K562 (cell line): ENCODE data around the gene C1QA. TPM values are rescaled to one million over a fixed set of nuclear protein-coding genes. Genes with fewer than 3 reads are reported as not detected.

Experiments
- CEBPB ChIP-seq: fragments of 450-650 bp; IDR thresholded peaks from 2 replicates; pipeline ENCODE4 v1.6.1; 2016; ENCODE audit warnings: missing genetic modification characterization, missing compliant biosample characterization
- CEBPG ChIP-seq, 3 experiments: fragments of 200-800 bp in 1 of 3; sonication (Bioruptor generic) in 1 of 3; sonication (generic) in 1 of 3; formaldehyde crosslinking in 1 of 3; IDR thresholded peaks in 2 of 3; conservative IDR thresholded peaks in 1 of 3; 2 replicates each; pipeline versions ENCODE4 v1.6.1 to v1.8.0; 2016 to 2022; ENCODE audit warnings: missing compliant biosample characterization in 2 of 3, missing genetic modification characterization in 2 of 3, mild to moderate bottlenecking in 1 of 3, missing genetic modification reagents in 1 of 3
- CTBP1 ChIP-seq: fragments of 450-650 bp; IDR thresholded peaks from 2 replicates; pipeline ENCODE4 v1.6.1; 2016; ENCODE audit warnings: borderline replicate concordance
- CXXC5 ChIP-seq: fragments of 250-450 bp; sonication (Bioruptor Pico); IDR thresholded peaks from 2 replicates; pipeline ENCODE4 v1.8.0; 2022; ENCODE audit warnings: inconsistent platforms, mild to moderate bottlenecking, moderate library complexity
- DMBX1 ChIP-seq: fragments of 250-450 bp; sonication (Bioruptor Pico); IDR thresholded peaks from 2 replicates; pipeline ENCODE4 v1.8.0; 2022; ENCODE audit warnings: inconsistent platforms, mild to moderate bottlenecking, moderate library complexity, borderline replicate concordance
- EHMT2 ChIP-seq: fragments of 450-650 bp; IDR thresholded peaks from 2 replicates; pipeline ENCODE4 v1.6.1; 2018; ENCODE audit warnings: antibody characterized with exemption
- FOXP1 ChIP-seq: sonication (generic); formaldehyde crosslinking; IDR thresholded peaks from 2 replicates; pipeline ENCODE4 v1.8.0; 2022; ENCODE audit warnings: mild to moderate bottlenecking, missing genetic modification reagents
- HCFC1 ChIP-seq: IDR thresholded peaks from 2 replicates; pipeline ENCODE4 v1.6.1; 2012; ENCODE audit warnings: low read depth, low read length, improper control_type of control experiment
- HDAC8 ChIP-seq: fragments of 450-650 bp; IDR thresholded peaks from 2 replicates; pipeline ENCODE4 v1.6.1; 2016; ENCODE audit warnings: mild to moderate bottlenecking, missing genetic modification characterization, moderate library complexity, missing compliant biosample characterization
- HNRNPL ChIP-seq: fragments of 200-400 bp; formaldehyde crosslinking; IDR thresholded peaks from 2 replicates; pipeline ENCODE4 v1.6.1; 2017; ENCODE audit warnings: low read depth, mild to moderate bottlenecking, low read length
- MCM5 ChIP-seq: fragments of 450-650 bp; IDR thresholded peaks from 2 replicates; pipeline ENCODE4 v1.6.1; 2016; ENCODE audit warnings: low read depth
- RCOR1 ChIP-seq, 2 experiments: IDR thresholded peaks; 2 replicates each; pipeline ENCODE4 v1.6.1; 2012; ENCODE audit warnings: low read depth in 2 of 2, low read length in 2 of 2, borderline replicate concordance in 1 of 2, improper control_type of control experiment in 1 of 2
- SMAD3 ChIP-seq: fragments of 450-650 bp; formaldehyde crosslinking; conservative IDR thresholded peaks from 2 replicates; pipeline ENCODE4 v1.4.0; 2020; ENCODE audit warnings: mild to moderate bottlenecking
- TGIF2 ChIP-seq: sonication (generic); formaldehyde crosslinking; IDR thresholded peaks from 2 replicates; pipeline ENCODE4 v1.8.1; 2022; ENCODE audit warnings: mild to moderate bottlenecking, missing genetic modification reagents, moderate library complexity
- YY1 ChIP-seq, 3 experiments: IDR thresholded peaks; 2 replicates each; pipeline ENCODE4 v1.6.1; 2011; ENCODE audit warnings: low read length in 2 of 3, mild to moderate bottlenecking in 2 of 3, moderate library complexity in 2 of 3, borderline replicate concordance in 1 of 3, control low read depth in 1 of 3, low read depth in 1 of 3; ENCODE audit not compliant: insufficient read depth in 3 of 3, insufficient replicate concordance in 2 of 3, control insufficient read depth in 1 of 3, insufficient read length in 1 of 3; ENCODE audit errors: extremely low read depth in 1 of 3
- ZNF197 ChIP-seq: fragments of 200-800 bp; sonication (Bioruptor generic); IDR thresholded peaks from 2 replicates; pipeline ENCODE4 v1.6.1; 2016; ENCODE audit warnings: low read depth, missing genetic modification characterization, missing compliant biosample characterization
- ZNF311 ChIP-seq: fragments of 250-450 bp; sonication (Bioruptor Pico); IDR thresholded peaks from 2 replicates; pipeline ENCODE4 v1.4.0; 2020; ENCODE audit warnings: mild to moderate bottlenecking, moderate library complexity
- ZNF583 ChIP-seq: fragments of 250-450 bp; sonication (Bioruptor Pico); IDR thresholded peaks from 2 replicates; pipeline ENCODE4 v1.4.0; 2020
- polyA plus RNA-seq, 8 experiments: library from polyadenylated mRNA; depleted of rRNA in 4 of 8; stranded (reverse) in 5 of 8; unstranded in 3 of 8; fragments of >200 nt; fragmentation: Nextera tagmentation in 2 of 8; fragmentation: Illumina TruSeq in 1 of 8; extraction: Ambion mirVana in 2 of 8; extraction: Trizol in 1 of 8; gene quantifications; 2 replicates each; pipeline versions ENCODE4 v1.2.1 to v1.2.3, GENCODE V29; 2011 to 2014; ENCODE audit warnings: inconsistent platforms in 1 of 8, missing spikeins in 1 of 8
- total RNA-seq, 7 experiments: library from RNA; depleted of rRNA in 6 of 7; stranded (reverse); fragments of >200 nt in 6 of 7; fragmentation: Illumina TruSeq in 2 of 7; extraction: Trizol in 2 of 7; gene quantifications; 2 replicates each; pipeline versions ENCODE4 v1.2.1 to v1.2.3, GENCODE V29; 2011 to 2021; ENCODE audit warnings: low replicate concordance in 1 of 7
- TF ChIP-seq, protein P1 (sequence below), 2 experiments: fragments of 450-650 bp; IDR thresholded peaks; 2 replicates each; pipeline ENCODE4 v1.6.1; 2018; ENCODE audit warnings: mild to moderate bottlenecking in 2 of 2, low read depth in 1 of 2; ENCODE audit not compliant: partially characterized antibody in 2 of 2
- TF ChIP-seq, protein P2 (sequence below): fragments of 200-800 bp; sonication (Bioruptor generic); IDR thresholded peaks from 2 replicates; pipeline ENCODE4 v1.6.1; 2017; ENCODE audit warnings: missing genetic modification characterization, missing compliant biosample characterization

Gene C1QA
- total and polyA plus RNA-seq, 9 of the 15 experiments (the other 6 are each of a cell fraction or from before 2014, with no cell fraction given), result 0.71 TPM; not detected in 8

DNA sequence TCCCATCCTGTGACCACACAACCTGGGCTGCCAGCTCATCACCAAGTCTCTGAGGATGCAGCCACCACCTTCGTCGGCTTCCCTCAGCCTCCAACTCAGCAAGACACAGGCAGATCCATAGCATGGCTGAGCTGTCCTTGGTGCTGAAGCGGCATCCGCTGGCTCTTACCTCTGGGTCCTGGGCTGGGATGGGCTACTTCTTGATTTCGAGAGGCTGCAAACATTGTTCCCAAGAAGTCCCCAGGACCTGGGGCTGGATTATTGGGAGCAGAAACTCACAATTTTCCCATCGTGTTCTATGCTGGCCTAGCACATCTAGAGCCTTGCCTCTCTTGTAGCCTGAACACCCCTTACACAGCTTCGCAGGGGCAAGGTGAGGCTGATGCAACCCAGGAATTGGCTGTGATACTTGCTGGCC is 24.9 kb upstream of the C1QA start (continued):
- TF ChIP-seq, protein P1, sequence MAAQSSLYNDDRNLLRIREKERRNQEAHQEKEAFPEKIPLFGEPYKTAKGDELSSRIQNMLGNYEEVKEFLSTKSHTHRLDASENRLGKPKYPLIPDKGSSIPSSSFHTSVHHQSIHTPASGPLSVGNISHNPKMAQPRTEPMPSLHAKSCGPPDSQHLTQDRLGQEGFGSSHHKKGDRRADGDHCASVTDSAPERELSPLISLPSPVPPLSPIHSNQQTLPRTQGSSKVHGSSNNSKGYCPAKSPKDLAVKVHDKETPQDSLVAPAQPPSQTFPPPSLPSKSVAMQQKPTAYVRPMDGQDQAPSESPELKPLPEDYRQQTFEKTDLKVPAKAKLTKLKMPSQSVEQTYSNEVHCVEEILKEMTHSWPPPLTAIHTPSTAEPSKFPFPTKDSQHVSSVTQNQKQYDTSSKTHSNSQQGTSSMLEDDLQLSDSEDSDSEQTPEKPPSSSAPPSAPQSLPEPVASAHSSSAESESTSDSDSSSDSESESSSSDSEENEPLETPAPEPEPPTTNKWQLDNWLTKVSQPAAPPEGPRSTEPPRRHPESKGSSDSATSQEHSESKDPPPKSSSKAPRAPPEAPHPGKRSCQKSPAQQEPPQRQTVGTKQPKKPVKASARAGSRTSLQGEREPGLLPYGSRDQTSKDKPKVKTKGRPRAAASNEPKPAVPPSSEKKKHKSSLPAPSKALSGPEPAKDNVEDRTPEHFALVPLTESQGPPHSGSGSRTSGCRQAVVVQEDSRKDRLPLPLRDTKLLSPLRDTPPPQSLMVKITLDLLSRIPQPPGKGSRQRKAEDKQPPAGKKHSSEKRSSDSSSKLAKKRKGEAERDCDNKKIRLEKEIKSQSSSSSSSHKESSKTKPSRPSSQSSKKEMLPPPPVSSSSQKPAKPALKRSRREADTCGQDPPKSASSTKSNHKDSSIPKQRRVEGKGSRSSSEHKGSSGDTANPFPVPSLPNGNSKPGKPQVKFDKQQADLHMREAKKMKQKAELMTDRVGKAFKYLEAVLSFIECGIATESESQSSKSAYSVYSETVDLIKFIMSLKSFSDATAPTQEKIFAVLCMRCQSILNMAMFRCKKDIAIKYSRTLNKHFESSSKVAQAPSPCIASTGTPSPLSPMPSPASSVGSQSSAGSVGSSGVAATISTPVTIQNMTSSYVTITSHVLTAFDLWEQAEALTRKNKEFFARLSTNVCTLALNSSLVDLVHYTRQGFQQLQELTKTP (IDR thresholded peaks at IDR 0.05; ENCODE audit: low read depth in 1 of 2, partially characterized antibody in 2 of 2), result peak in 1 of 2 experiments; percentile 95
- peak; percentile 77; the same call in 1 of the 2 replicates for TF ChIP-seq SMAD3 (CRISPR knock-in tag)
- TF ChIP-seq FOXP1 (CRISPR knock-in tag), result no peak
- peak; percentile 48; the same call in 1 of the 2 replicates for TF ChIP-seq TGIF2
- peak; percentile 53; the same call in 1 of the 2 replicates for TF ChIP-seq CXXC5 (CRISPR knock-in tag)
- TF ChIP-seq CEBPB (tag), result no peak
- TF ChIP-seq ZNF583 (CRISPR knock-in tag), result peak; percentile 49; the same call in 1 of the 2 replicates
- TF ChIP-seq YY1 (IDR thresholded peaks at IDR 0.05; ENCODE audit: borderline replicate concordance in 1 of 3, control insufficient read depth in 1 of 3, extremely low read depth in 1 of 3, insufficient read depth in 3 of 3, insufficient read length in 1 of 3, insufficient replicate concordance in 2 of 3, low read depth in 1 of 3, low read length in 2 of 3), result peak in 1 of 3 experiments; percentile 47
- 0 out of 2 replicates have a peak, but pooled peaks have one; percentile 69 for TF ChIP-seq ZNF197 (CRISPR knock-in tag)
- peak; percentile 100 for TF ChIP-seq EHMT2
- peak; percentile 40; the same call in 1 of the 2 replicates for TF ChIP-seq HCFC1
- TF ChIP-seq RCOR1 (IDR thresholded peaks at IDR 0.05; ENCODE audit: borderline replicate concordance in 1 of 2, low read depth in 2 of 2, low read length in 2 of 2), result peak in 1 of 2 experiments; percentile 80; a peak in 2 of 4 replicates
- TF ChIP-seq, protein P2, sequence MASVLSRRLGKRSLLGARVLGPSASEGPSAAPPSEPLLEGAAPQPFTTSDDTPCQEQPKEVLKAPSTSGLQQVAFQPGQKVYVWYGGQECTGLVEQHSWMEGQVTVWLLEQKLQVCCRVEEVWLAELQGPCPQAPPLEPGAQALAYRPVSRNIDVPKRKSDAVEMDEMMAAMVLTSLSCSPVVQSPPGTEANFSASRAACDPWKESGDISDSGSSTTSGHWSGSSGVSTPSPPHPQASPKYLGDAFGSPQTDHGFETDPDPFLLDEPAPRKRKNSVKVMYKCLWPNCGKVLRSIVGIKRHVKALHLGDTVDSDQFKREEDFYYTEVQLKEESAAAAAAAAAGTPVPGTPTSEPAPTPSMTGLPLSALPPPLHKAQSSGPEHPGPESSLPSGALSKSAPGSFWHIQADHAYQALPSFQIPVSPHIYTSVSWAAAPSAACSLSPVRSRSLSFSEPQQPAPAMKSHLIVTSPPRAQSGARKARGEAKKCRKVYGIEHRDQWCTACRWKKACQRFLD, result peak; percentile 78; the same call in 1 of the 2 replicates
- peak; percentile 47; the same call in 1 of the 2 replicates for TF ChIP-seq CEBPG (CRISPR knock-in tag; IDR thresholded peaks at IDR 0.05)
- TF ChIP-seq CEBPG (tag; conservative IDR thresholded peaks at IDR 0.05 in 1 of 2, IDR thresholded peaks at IDR 0.05 in 1 of 2), result no peak
- TF ChIP-seq MCM5, result no peak
- no peak for TF ChIP-seq HNRNPL
- no peak for TF ChIP-seq HDAC8 (tag)
- peak; percentile 52; the same call in 1 of the 2 replicates for TF ChIP-seq CTBP1
- peak; percentile 93 for TF ChIP-seq DMBX1 (CRISPR knock-in tag)
- TF ChIP-seq ZNF311, result peak; percentile 58; the same call in 1 of the 2 replicates
